GM23338 (cell line): ENCODE measurements around the gene ABHD14A. TPM values are rescaled to one million over a fixed set of nuclear protein-coding genes. Genes with fewer than 3 reads are reported as not detected.

Experiments
- ATAC-seq: fragments of 200-7000 bp; cut with Tn5 transposase; 3 replicates; pipeline ENCODE4 v1.9.1; 2020
- DNase-seq: peaks from one replicate; pipeline ENCODE4 v3.0.0-alpha.2; 2015; ENCODE audit warnings: low spot score
- H2AFZ ChIP-seq: fragments of 200-600 bp; sonication (generic); 2 replicates; pipeline ENCODE4 v1.8.0; 2016; ENCODE audit warnings: antibody characterized with exemption, mild to moderate bottlenecking, moderate library complexity
- H3F3A ChIP-seq: fragments of 200-600 bp; sonication (generic); replicated peaks from 2 replicates; pipeline ENCODE4 v1.8.0; 2017; ENCODE audit warnings: antibody characterized with exemption, mixed run types, low read depth
- H3K27ac ChIP-seq: fragments of 200-600 bp; sonication (generic); 2 replicates; pipeline ENCODE4 v1.6.1; 2016; ENCODE audit warnings: low read depth
- H3K27me3 ChIP-seq: fragments of 200-600 bp; sonication (generic); 2 replicates; pipeline ENCODE4 v1.8.0; 2016; ENCODE audit warnings: mild to moderate bottlenecking, mixed run types, moderate library complexity; ENCODE audit not compliant: insufficient read depth
- H3K36me3 ChIP-seq: fragments of 200-600 bp; sonication (generic); 2 replicates; pipeline ENCODE4 v1.8.0; 2016; ENCODE audit warnings: mild to moderate bottlenecking; ENCODE audit not compliant: insufficient read depth
- H3K4me1 ChIP-seq: fragments of 200-600 bp; sonication (generic); 2 replicates; pipeline ENCODE4 v1.8.0; 2016; ENCODE audit warnings: mild to moderate bottlenecking, moderate library complexity; ENCODE audit not compliant: insufficient read depth
- H3K4me2 ChIP-seq: fragments of 200-600 bp; sonication (generic); 2 replicates; pipeline ENCODE4 v1.7.1; 2017; ENCODE audit warnings: mixed run types
- H3K4me3 ChIP-seq: fragments of 200-600 bp; sonication (generic); 2 replicates; pipeline ENCODE4 v1.6.1; 2016; ENCODE audit warnings: mixed run types
- H3K79me2 ChIP-seq: fragments of 200-600 bp; sonication (generic); replicated peaks from 2 replicates; pipeline ENCODE4 v1.8.0; 2017; ENCODE audit warnings: mild to moderate bottlenecking; ENCODE audit not compliant: insufficient read depth
- H3K9me2 ChIP-seq: fragments of 200-600 bp; sonication (generic); 2 replicates; pipeline ENCODE4 v1.8.0; 2017; ENCODE audit not compliant: insufficient read depth
- H4K20me1 ChIP-seq: fragments of 200-600 bp; sonication (generic); replicated peaks from 2 replicates; pipeline ENCODE4 v1.8.0; 2017; ENCODE audit warnings: mild to moderate bottlenecking; ENCODE audit not compliant: insufficient read depth
- H3K27ac Mint-ChIP-seq: 2 replicates; pipeline ENCODE4 v1.8.0; 2020; ENCODE audit warnings: inconsistent platforms, mild to moderate bottlenecking, moderate library complexity, mixed read lengths
- H3K27me3 Mint-ChIP-seq: 3 replicates; pipeline ENCODE4 v1.8.0; 2022; ENCODE audit warnings: low read depth, mild to moderate bottlenecking, moderate library complexity, mixed read lengths, inconsistent platforms; ENCODE audit not compliant: insufficient read depth, poor library complexity
- H3K36me3 Mint-ChIP-seq: 3 replicates; pipeline ENCODE4 v1.8.0; 2021; ENCODE audit warnings: low read depth, mild to moderate bottlenecking, inconsistent platforms, moderate library complexity, mixed read lengths
- H3K4me1 Mint-ChIP-seq: 3 replicates; pipeline ENCODE4 v1.8.0; 2020; ENCODE audit warnings: mild to moderate bottlenecking, inconsistent platforms, mixed read lengths
- H3K4me3 Mint-ChIP-seq: 3 replicates; pipeline ENCODE4 v1.8.0; 2021; ENCODE audit warnings: moderate library complexity, mild to moderate bottlenecking, inconsistent platforms, mixed read lengths
- H3K9me3 Mint-ChIP-seq: 3 replicates; pipeline ENCODE4 v1.8.0; 2020; ENCODE audit warnings: moderate library complexity, mild to moderate bottlenecking, inconsistent platforms, mixed read lengths
- CREB1 ChIP-seq: fragments of 250-450 bp; sonication (Bioruptor Pico); IDR thresholded peaks from 2 replicates; pipeline ENCODE4 v1.5.0; 2020; ENCODE audit warnings: low read depth, mild to moderate bottlenecking, moderate library complexity
- CTCF ChIP-seq, 2 experiments: fragments of 200-600 bp in 1 of 2; sonication (generic) in 1 of 2; conservative IDR thresholded peaks; 2 replicates each; pipeline versions ENCODE4 v1.5.1 to v1.6.1; 2016 to 2017; ENCODE audit warnings: antibody characterized with exemption in 2 of 2, low read depth in 2 of 2, mild to moderate bottlenecking in 2 of 2, moderate library complexity in 1 of 2
- ETS1 ChIP-seq: IDR thresholded peaks from 2 replicates; pipeline ENCODE4 v1.6.1; 2016; ENCODE audit warnings: antibody characterized with exemption
- EZH2 ChIP-seq: fragments of 200-600 bp; sonication (generic); IDR thresholded peaks from one replicate; pipeline ENCODE4 v1.8.0; 2017; ENCODE audit warnings: antibody characterized with exemption, mild to moderate bottlenecking, low read depth; ENCODE audit not compliant: unreplicated experiment
- EZH2phosphoT487 ChIP-seq: fragments of 200-600 bp; sonication (generic); IDR thresholded peaks from one replicate; pipeline ENCODE4 v1.8.1; 2018; ENCODE audit warnings: antibody characterized with exemption; ENCODE audit not compliant: unreplicated experiment
- JUNB ChIP-seq: IDR thresholded peaks from one replicate; pipeline ENCODE4 v1.6.1; 2016; ENCODE audit warnings: antibody characterized with exemption; ENCODE audit not compliant: unreplicated experiment
- NANOG ChIP-seq: IDR thresholded peaks from 2 replicates; pipeline ENCODE4 v1.6.1; 2016; ENCODE audit warnings: antibody characterized with exemption, borderline replicate concordance
- POLR2AphosphoS5 ChIP-seq: IDR thresholded peaks from 2 replicates; pipeline ENCODE4 v1.6.1; 2016; ENCODE audit warnings: antibody characterized with exemption, low read depth
- REST ChIP-seq: IDR thresholded peaks from one replicate; pipeline ENCODE4 v1.6.1; 2018; ENCODE audit warnings: antibody characterized with exemption; ENCODE audit not compliant: unreplicated experiment
- STAT1 ChIP-seq: IDR thresholded peaks from one replicate; pipeline ENCODE4 v1.6.1; 2016; ENCODE audit warnings: antibody characterized with exemption; ENCODE audit not compliant: unreplicated experiment
- ZNF331 ChIP-seq: fragments of 250-450 bp; sonication (Bioruptor Pico); IDR thresholded peaks from 2 replicates; pipeline ENCODE4 v1.5.0; 2020; ENCODE audit warnings: low read depth, mild to moderate bottlenecking, moderate library complexity
- polyA plus RNA-seq: library from polyadenylated mRNA; unstranded; fragments of >200 nt; fragmentation: Nextera tagmentation; extraction: Ambion mirVana; gene quantifications from 2 replicates; pipeline ENCODE4 v1.2.1, GENCODE V29; 2016
- total RNA-seq: library from RNA; depleted of rRNA; stranded (reverse); fragments of >200 nt; shearing (Covaris generic); gene quantifications from 2 replicates; pipeline ENCODE4 v1.2.3, GENCODE V29; 2014

Gene ABHD14A
- total and polyA plus RNA-seq, 2 experiments from 2014 or later: 7.8 to 12.7 TPM

GRCh38 chr3:52005571-52005986, 30.7 kb downstream of the ABHD14A start:
- H3K4me1 ChIP-seq: peaks cover 30% of the 10 kb centered on the region; the same call in 1 of the 2 replicates
- TF ChIP-seq CREB1 (CRISPR knock-in tag) (no peak), POLR2AphosphoS5 (peak; percentile 52; the same call in 1 of the 2 replicates)
- peak overlapping the region; percentile 91 for H2AFZ ChIP-seq
- no peak overlapping the region for H3K27ac Mint-ChIP-seq
- H3K4me2 ChIP-seq: peak overlapping the region; percentile 73
- H3K4me3 Mint-ChIP-seq: peak overlapping the region; percentile 59
- H3K27me3 Mint-ChIP-seq: peaks cover 23% of the 10 kb centered on the region
- no peaks in the 10 kb centered on the region for H3K27me3 ChIP-seq
- no peaks in the 10 kb centered on the region for H3K79me2 ChIP-seq
- no peaks in the 10 kb centered on the region for H3K36me3 Mint-ChIP-seq
- no peaks in the 10 kb centered on the region for H3K36me3 ChIP-seq
- H3K9me3 Mint-ChIP-seq: no peaks in the 10 kb centered on the region
- no peaks in the 10 kb centered on the region for H4K20me1 ChIP-seq
- peak overlapping the region; percentile 47 for H3K4me3 ChIP-seq
- ATAC-seq (peak; percentile 47), DNase-seq (peak; percentile 85)
- H3K27ac ChIP-seq: no peak overlapping the region
- H3F3A ChIP-seq: no peaks in the 10 kb centered on the region; the same call in 1 of the 2 replicates
- H3K9me2 ChIP-seq: no peaks in the 10 kb centered on the region
- H3K4me1 Mint-ChIP-seq: peaks cover 58% of the 10 kb centered on the region

GRCh38 chr3:52006017-52006819, 31.4 kb downstream of the ABHD14A start:
- H3K79me2 ChIP-seq: no peaks in the 10 kb centered on the region
- peak overlapping the region; percentile 47 for H3K4me3 ChIP-seq
- ATAC-seq (peak; percentile 3), DNase-seq (no peak)
- no peaks in the 10 kb centered on the region for H3K36me3 ChIP-seq
- H2AFZ ChIP-seq: peak overlapping the region; percentile 91
- no peaks in the 10 kb centered on the region for H3K27me3 ChIP-seq
- no peaks in the 10 kb centered on the region; the same call in 2 of the 3 replicates for H3K36me3 Mint-ChIP-seq
- no peaks in the 10 kb centered on the region; the same call in 1 of the 2 replicates for H3F3A ChIP-seq
- peak overlapping the region; percentile 73 for H3K4me2 ChIP-seq
- peaks cover 30% of the 10 kb centered on the region; the same call in 1 of the 2 replicates for H3K4me1 ChIP-seq
- peaks cover 58% of the 10 kb centered on the region for H3K4me1 Mint-ChIP-seq
- H3K27ac ChIP-seq: no peak overlapping the region
- no peaks in the 10 kb centered on the region for H4K20me1 ChIP-seq
- peak overlapping the region; percentile 59 for H3K4me3 Mint-ChIP-seq
- H3K27me3 Mint-ChIP-seq: peaks cover 23% of the 10 kb centered on the region
- H3K27ac Mint-ChIP-seq: no peak overlapping the region
- H3K9me2 ChIP-seq: no peaks in the 10 kb centered on the region
- H3K9me3 Mint-ChIP-seq: no peaks in the 10 kb centered on the region
- TF ChIP-seq EZH2 (no peak), STAT1 (no peak), REST (no peak), ETS1 (no peak), JUNB (no peak), CTCF (conservative IDR thresholded peaks at IDR 0.05; ENCODE audit: low read depth in 2 of 2) (no peak), ZNF331 (CRISPR knock-in tag) (no peak), CREB1 (CRISPR knock-in tag) (no peak), POLR2AphosphoS5 (no peak), NANOG (no peak), EZH2phosphoT487 (no peak)
